Left ventricle myocardium superior (tissue), 1 donor: ENCODE data around the gene SBNO1. TPM values are rescaled to one million over a fixed set of nuclear protein-coding genes. Genes with fewer than 3 reads are reported as not detected.
"Not testable (repeated sequence)": the region's sequence is repeated elsewhere in the genome, so short reads cannot be mapped to it uniquely, and the experiment has no call there.

ENCODE experiments used
- ATAC-seq: fragments of 200-7000 bp; cut with Tn5 transposase; one replicate; pipeline ENCODE4 v1.9.1; 2020; ENCODE audit warnings: mild to moderate bottlenecking, moderate library complexity
- DNase-seq: peaks from one replicate; pipeline ENCODE4 v3.0.0-alpha.2; 2020
- intact Hi-C: fragments of 100-400 bp; cut with micrococcal nuclease; formaldehyde crosslinking; loops from one replicate; pipeline ENCODE4 v1.11.0; 2022
- total RNA-seq: library from RNA; stranded (reverse); fragmentation: NEBNext Ultra II Directional; extraction: Animal tissue kit (Norgen Biotek cat#: 25700); gene quantifications from one replicate; pipeline ENCODE4 v1.2.1, GENCODE V29; 2021
- donor health status: DM: no; HTN: yes; CAD: no; lungs with severe emphysema.

The SBNO1 gene
- total RNA-seq, 1 donor from 2014 or later, result 29.4 TPM

DNA sequence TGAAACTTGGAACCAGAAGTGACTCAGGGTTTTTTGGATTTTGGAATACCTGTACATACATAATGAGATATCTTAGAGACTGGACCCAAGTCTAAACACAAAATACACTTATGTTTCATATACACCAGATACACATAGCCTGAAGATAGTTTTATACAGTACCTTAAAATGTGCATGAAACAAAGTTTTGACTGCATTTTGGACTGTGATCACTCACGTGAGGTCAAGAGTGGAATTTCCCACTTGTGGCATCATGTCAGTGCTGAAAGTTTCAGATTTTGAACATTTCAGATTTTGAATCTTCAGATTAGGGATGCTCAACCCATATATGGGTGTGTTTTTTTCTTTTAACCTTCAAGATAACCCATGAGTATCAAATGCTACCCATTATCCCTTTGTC, 6.6 kb downstream of the SBNO1 start:
- ATAC-seq (no peak), DNase-seq (no peak)
- intact Hi-C loops, result no loop called here

DNA sequence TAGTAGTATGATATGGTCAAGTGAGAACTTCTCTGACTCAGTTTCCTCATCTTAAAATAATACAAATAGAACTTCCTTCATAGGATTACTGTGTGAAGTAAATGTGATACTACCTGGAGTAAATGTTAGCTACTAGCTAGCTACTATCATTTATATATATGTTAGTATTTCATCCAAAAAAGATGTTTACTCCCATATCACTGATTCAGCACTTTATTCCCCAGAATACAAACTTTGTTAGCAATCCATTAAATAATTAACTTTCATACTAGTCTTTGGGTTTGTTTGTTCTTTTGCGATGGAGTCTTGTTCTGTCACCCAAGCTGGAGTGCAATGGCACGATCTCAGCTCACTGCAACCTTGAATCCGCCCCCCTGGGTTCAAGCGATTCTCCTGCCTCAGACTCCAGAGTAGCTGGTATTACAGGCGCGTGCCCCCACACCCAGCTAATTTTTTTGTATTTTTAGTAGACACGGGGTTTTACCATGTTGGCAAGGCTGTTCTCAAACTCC, 8.4 kb downstream of the SBNO1 start:
- DNase-seq (no peak), ATAC-seq (no peak)
- intact Hi-C loops, result no loop called here

DNA sequence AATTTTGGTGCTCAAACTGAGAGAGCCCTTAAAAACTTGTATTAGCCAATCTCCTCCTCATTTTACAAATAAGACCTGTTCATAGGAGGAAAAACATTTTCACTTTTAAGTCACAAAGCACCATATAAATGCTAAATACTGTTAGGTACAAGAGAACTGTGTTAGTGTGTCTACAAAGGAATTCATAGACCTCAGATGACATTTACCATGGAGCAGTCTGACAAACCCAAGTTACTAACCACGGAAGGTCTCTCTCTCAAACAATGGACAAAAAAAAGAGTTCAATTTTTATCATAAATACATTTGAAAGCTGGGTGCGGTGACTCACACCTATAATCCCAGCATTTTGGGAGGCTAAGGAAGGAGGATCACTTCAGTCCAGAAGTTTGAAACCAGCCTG, 10.0 kb downstream of the SBNO1 start:
- intact Hi-C loops, result no loop called here
- DNase-seq (no peak), ATAC-seq (no peak)

DNA sequence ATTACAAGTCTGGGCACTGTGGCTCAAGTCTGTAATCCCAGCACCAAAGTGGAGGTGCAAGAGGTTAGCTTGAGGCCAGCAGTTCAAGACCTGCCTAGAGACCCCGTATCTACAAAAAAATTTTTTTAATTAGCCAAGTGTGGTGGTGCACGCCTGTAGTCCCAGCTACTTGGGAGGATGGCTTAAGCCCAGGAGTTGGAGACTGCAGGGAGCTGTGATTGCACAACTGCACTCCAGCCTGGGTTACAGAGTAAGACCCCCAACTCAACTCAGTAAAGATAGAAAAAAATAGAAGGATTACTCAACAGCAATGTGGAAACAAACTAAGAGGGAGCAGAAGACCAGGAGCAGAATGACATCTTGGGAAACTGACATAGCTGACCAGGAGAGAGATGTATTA, 13.3 kb downstream of the SBNO1 start:
- DNase-seq, result no peak
- no peak for ATAC-seq
- intact Hi-C loops, result no loop called here

DNA sequence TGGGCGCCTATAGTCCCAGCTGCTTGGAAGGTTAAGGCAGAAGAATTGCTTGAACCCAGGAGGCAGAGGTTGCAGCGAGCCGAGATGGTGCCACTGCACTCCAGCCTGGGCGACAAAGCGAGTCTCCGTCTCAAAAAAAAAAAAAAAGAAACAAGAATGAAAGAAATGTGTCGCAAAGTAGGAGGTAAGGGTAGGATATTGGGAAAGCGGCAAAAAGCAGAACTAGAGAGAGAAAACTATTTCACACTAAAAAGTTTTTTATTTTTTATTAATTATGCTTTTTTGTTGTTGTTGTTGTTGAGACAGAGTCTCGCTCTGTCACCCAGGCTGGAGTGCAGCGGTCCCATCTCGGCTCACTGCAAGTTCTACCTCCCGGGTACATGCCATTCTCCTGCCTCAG, 17.7 kb downstream of the SBNO1 start:
- DNase-seq (no peak), ATAC-seq (no peak)
- intact Hi-C loops, result no loop called here

DNA sequence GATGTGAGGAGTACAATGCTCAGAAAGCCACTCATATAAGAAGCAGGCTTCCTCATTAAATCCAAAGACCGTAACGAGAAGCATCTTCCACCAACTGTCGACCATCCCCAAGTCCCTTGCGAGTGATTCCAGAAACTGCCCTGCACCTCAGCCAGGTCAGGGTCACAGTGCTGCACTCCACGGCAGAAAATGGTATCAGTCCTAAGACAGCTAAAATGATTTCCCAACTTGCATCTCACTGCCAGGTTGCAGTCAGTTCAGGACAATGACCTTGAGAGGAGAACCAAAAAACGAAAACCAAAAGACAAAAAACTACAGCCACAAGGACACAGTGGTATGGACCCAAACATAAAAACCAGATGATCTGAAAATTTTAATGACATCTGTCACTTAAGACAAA, 20.6 kb downstream of the SBNO1 start:
- no peak for DNase-seq
- intact Hi-C loops, result no loop called here
- no peak for ATAC-seq

DNA sequence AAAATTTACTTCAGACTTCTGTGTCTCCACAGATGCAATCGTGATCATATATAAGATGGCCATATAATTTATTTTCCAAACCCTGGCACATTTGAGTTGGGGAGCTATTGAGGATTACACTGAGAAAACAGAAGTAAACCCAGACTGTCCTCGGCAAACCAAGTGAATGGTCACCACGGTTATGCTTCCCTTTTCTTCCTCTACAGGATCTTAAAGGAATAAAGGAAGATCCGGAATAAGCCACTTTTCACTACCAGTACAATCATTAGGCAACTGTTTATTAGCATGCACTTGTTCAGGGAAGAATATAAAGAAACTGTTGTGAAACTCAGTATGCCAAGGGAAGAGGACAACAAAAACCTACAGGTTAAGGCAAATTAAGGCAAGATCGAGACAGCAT, 27.6 kb downstream of the SBNO1 start:
- intact Hi-C loops, result no loop called here
- no peak for ATAC-seq
- DNase-seq, result no peak

DNA sequence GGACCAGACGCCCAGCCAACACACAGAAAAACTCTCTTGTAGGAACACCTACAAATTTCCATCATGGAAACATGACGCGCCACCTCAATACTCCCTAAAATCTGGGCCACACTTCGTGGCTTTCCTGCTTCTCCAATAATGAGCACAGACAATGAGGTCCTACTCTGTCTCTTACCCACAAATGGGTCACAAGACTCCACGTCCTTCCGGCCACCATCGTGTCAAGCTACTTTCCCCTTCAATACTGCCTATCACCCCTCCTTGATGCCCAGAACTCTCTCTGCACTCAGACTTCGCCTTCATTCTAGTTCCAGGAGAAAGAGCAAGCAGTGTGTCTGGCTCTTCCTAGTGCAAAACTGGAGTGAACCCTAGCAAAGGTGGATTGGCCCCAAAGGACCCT, 28.1 kb downstream of the SBNO1 start:
- intact Hi-C loops, result no loop called here
- DNase-seq, result no peak
- ATAC-seq, result no peak

DNA sequence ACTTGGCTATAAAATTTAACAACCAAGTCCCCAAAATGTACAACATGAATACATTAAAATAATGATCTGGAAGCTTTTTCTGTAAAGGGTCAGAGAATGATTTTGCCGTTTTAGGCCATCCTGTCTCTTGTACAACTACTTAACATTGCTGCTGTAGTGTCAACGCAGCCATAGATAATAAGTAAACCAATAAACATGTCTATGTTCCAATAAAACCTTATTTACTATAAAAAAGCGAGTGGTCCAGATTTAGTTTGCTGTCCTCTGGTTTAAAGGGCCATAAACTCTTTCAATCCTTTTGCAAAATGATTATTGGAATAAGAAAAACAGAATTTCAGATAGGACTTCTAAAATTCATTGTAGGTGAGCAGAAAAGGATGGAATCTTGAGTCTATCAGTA, 29.2 kb downstream of the SBNO1 start:
- no peak for DNase-seq
- intact Hi-C loops, result no loop called here
- ATAC-seq, result no peak

DNA sequence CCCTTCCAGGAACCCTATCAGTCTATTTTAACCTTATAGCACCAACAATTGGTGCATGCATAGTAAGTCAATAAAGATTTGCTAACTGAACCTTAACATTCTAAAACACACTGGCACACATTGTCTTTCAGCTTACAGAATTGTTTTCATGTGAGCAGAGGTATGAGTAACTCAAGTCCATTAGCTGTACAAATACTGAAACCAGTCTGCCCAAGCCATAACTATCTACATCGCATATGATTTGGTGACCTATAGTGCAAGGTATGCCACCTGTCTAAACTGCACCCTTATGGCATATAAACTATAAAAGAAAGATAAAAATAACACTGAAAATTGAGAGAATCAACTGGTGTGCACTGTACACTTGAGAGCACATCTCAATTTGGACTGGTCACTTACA, 34.8 kb downstream of the SBNO1 start:
- DNase-seq (no peak), ATAC-seq (no peak)
- intact Hi-C loops, result no loop called here

DNA sequence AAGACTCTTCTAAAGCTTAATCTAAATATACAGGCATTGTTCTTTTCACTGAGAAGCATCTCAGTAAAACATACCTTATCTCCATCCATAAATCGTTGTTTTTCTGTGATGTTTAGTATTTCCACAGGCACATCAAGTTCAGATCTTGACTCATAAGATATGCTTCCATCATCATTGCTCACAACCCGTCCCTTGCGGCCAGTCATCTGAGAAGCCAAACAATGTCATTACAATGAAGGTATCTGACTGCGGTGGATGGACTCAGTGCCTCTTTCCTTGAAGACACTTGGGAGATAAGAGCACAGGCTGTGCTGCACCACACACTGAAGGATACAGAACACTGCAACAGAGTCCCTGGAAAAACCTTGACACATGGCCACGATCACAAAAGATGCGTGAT, 44.8 kb downstream of the SBNO1 start:
- intact Hi-C loops, result no loop called here
- ATAC-seq (no peak), DNase-seq (no peak)

DNA sequence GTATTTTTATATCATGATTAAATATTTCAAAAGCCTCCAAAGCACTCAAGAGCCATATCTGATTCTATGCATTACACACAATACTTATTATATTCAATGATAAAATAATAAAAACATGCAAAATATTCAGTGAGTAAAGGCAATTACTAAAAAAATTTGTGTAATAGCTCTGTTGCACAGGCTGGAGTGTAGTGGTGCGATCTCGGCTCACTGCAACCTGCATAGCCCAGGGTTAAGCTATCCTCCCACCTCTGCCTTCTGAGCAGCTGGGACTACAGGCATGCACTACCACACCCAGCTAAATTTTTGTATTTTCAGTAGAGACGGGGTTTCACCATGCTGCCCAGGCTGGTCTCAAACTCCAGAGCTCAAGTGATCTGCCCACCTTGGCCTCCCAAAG, 45.4 kb downstream of the SBNO1 start:
- DNase-seq (no peak), ATAC-seq (no peak)
- intact Hi-C loops, result no loop called here

DNA sequence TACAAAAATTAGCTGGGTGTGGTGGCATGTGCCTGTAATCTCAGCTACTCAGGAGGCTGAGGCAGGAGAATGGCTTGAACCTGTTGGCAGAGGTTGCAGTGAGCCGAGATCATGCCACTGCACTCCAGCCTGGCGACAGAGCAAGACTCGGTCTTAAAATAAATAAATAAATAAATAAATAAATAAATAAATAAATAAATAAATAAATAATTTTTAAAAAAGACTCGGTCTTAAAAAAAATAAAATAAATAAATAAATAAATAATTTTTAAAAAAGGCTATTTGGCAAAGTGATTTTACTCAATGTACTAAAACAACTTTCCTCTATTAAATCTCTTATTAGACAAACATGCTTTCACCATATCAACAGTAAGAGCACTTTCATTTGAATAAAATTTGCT, 51.6 kb downstream of the SBNO1 start:
- ATAC-seq, intact Hi-C loops, DNase-seq: not testable (repeated sequence)

DNA sequence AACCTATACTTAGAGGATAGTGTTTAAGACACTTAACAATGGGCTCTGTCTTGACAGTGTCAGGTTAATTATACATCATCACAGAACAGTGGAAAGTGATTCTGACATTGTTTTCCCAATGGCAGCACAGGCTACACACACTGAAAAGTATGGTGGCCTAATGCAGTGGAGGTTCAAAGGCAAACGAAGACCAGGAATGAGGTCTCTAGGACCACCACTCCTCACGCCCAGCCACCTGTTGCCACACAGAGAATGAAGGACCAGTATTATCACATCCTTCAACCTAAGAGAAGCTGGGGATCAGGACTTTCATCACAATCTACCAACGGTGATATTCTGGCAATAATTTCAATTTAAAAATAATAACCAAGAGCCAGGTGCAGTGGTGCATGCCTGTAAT, 58.4 kb downstream of the SBNO1 start:
- ATAC-seq (no peak), DNase-seq (no peak)
- intact Hi-C loops, result no loop called here

DNA sequence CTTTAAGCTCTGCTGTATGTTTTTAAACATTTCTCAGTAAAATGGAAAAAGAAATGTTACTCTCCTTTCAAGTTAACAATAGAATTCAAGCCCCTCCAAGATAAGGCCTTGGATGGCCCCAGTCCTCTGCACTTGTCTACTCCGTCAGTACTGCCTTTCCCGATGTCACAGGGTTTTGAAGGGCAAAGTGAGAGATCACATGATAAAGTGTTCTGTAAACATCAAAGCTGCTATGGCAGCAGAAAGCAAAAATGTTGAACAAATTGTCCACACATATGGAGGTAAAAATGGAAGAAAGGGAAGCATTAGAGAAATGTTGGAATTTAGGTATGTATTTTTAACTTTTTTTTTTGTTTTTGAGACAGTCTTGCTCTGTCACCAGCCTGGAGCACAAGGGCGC, 59.5 kb downstream of the SBNO1 start:
- no peak for DNase-seq
- intact Hi-C loops, result no loop called here
- ATAC-seq, result no peak

DNA sequence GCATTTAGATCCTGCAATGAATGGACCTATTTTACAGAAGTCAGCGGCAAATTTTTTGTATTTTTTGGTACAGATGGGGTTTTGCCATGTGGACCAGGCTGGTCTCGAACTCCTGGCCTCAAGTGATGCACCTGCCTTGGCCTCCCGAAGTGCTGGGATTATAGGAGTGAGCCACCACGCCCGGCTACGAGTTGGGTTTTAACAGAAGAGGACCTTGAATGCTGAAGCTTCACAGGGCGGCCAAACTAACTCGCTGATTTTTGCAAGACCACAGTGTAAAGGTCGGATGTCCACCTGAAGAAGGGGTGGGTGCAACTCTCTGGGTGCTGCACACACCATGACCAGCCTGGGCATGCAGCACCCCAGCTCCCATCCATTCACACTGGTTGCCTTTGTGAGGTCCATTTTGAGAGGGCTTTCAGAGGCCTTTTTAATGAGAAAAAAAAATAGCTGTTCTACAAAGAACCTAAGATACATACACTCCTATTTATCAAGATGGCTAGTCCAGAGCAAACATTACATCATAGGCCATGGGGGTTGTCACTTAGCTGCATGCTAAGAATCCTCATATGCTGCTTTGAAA, 71.4 kb downstream of the SBNO1 start:
- ATAC-seq (no peak), DNase-seq (no peak)
- intact Hi-C loops, result no loop called here

DNA sequence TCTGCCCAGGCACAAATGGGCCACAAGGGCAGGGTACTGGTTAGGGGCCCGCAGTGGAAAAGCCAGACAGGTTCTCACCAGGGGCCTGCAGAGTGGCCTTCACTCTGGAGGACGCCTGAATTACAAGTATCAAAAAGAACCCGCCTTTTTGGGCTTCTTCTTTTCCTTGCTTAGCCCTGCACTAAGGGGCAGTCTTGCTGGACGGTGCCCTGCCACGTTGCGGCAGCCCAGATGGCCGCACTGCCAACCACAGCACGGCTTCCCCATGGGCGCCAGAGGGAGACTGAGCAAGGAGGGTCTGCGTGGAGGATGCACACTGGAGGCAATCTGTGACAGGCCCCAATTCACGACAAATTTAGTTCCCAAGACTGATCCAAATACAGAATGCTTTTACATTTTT, 74.7 kb downstream of the SBNO1 start:
- intact Hi-C loops, result no loop called here
- no peak for DNase-seq
- ATAC-seq, result no peak

DNA sequence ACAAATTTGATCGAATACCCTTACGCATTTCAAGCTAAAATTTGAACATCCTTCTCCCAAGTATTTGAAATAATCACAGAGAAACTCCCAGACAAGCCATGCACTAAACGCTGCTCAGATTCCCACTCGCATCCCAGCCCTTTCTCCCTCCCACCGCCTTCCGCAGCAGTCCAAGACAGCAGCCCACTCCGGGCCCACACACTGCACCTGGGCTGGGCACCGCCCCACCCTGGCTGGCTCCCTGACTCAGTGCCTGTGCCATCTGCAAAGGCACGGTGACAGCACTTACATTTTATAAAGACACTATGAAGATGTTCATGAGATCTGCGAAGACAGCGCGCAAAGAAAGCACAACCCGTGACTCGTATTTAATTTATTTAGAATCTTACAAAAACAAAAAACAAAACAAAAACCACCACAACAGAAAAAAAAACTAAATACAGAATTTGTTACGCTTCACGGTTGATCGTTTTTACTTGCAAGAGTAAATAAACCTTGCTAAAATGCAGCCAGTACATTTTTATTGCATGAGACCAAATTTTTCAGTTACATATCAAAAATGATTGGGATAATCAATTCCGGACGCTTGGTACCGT, 75.8 kb downstream of the SBNO1 start:
- intact Hi-C loops, result no loop called here
- no peak for DNase-seq
- no peak for ATAC-seq

DNA sequence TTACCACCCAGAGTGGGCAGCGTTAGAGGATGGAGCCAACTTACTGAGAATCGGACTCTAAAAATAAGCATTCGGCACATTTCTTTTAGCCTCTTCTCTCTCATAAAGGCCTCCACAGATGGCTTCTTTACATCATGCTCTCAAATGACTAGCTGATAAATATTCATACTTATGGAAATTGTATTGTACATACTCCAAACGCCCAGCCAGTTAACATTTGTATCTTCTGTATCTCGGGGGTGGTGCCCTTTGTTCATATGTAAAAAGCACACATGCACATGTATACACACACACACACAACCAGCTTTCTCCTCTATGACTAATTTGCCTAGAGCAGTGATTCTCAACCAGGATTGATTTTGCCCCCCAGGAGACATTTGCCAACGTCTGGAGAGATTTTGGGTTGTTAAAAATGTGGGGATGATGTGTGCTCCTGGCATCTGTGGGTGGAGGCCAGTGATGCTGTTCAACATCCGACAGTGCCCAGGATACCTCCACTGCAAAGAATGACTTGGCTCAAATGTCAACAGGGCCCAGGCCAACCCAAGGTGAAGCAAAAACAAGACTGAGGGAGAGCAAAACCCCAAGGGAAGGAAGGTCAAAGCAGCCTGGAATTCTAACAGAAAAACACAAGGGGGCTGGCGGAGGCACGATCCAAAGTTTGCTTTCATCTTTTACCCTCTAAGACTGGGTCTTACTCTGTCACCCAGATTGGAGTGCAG, 77.8 kb downstream of the SBNO1 start:
- no peak for DNase-seq
- intact Hi-C loops, result no loop called here
- ATAC-seq, result no peak

DNA sequence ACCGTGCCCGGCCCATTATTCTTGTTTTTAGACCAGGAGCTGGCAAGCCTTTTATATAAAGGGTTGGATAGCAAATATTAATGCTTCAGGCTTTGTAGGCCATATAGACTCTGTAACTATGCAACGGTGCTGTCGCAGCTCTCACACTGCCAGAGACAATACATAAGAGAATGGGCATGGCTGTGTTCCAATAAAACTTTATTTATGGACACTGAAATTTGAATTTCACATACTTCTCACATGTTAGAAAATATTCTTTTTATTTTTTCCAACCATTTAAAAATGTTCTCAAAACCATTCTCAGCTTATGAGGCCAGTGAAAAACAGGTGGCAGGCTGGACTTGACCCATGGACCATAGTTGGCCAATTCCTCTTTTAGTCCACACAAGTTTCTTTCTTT, 80.0 kb downstream of the SBNO1 start:
- no peak for ATAC-seq
- no peak for DNase-seq
- intact Hi-C loops, result no loop called here

DNA sequence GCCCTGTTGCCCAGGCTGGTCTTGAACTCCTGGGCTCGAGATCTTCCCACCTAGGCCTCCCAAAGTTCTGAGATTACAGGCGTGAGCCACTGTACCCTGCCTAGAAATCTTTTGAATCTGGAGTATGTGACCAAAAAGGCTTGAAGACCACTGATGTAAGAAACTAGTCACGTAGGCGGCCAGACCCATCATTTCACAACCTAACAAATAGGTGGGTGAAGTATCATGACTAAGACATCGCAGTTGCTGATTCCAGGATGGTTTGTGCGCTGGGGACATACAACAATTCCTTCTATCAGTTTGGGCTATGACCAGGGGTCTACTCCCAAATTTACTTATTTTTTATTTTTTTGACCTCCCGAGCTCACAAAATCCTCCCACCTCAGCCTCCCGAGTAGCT, 81.2 kb downstream of the SBNO1 start:
- intact Hi-C loops, result no loop called here
- no peak for DNase-seq
- no peak for ATAC-seq
